ENCODE data around the gene HOXB4. TPM values are rescaled to one million over a fixed set of nuclear protein-coding genes. Genes with fewer than 3 reads are reported as not detected.

Gene HOXB4
- total RNA-seq, 1 experiment from 2014 or later: not detected

DNA sequence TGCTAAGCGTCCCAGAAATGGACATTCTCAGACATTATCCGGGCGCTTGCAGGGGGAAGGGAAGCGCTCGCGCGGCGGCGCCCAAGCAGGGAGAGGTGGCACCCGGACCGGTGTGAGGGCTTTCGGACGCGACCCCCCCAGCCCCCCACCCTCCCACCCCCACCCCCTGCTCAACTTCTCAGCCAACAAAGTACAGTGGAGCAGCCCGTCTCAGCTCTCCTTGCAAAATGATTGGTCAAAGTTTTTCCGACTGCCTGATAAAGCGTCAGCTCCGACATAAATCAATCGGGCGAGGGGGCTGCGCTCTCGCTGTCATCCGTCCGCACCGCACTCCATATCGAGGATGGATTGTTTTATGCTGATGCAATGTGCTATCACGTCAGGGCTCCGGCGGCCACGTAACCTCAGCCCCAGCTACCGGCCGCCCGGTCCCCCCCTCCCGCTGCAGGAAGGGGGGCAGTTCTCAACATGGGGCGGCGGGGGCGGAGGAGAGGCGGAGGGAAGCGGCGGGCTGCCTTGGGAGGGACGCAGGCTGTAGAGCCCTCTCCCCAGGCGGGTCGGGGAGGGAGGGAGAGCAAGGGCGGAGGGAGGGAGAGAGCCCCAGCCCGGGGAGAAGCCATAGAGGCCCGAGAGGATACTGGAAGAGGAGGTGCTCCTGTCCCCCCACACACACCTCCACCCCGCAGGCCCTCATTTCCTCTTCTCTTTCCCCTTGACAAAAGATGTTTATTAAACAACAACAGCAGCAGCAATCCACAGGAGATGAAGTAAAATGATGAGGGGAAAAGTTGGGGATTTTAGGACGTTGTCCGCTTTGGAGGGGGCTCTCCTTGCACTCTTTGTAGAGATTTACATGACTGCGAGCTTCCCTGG is 48.3 kb upstream of the HOXB4 start, which contains the start of gene HOXB9:
TSS of gene HOXB9 (minus strand) at position 114 of the 873 bp plus-strand sequence. CDS start at position 25, 89 bp downstream.
- Histone ChIP-seq H3K27ac (ENCODE audit: insufficient read length, low read depth, low read length) (no peak within 1 kb of the TSS), H4K5ac (ENCODE audit: insufficient read length, low read depth, low read length) (no peak within 1 kb of the TSS), H4K91ac (ENCODE audit: insufficient read length, low read depth, low read length) (no peak within 1 kb of the TSS), H3K9me3 (ENCODE audit: control insufficient read depth, low read depth, low read length) (no peaks in the 10 kb centered on the region), H2BK120ac (ENCODE audit: low read depth, low read length, poor library complexity, severe bottlenecking) (no peak within 1 kb of the TSS), H2BK20ac (ENCODE audit: low read depth, low read length, poor library complexity, severe bottlenecking) (no peak within 1 kb of the TSS), H3K79me2 (ENCODE audit: insufficient read depth, low read length) (no peaks in the 10 kb centered on the region), H3K56ac (ENCODE audit: insufficient read length, low read depth, low read length) (no peak within 1 kb of the TSS), H3T11ph (ENCODE audit: low read length) (no peak within 1 kb of the TSS), H2AK5ac (ENCODE audit: insufficient read length, low read length) (no peak within 1 kb of the TSS), H4K20me1 (ENCODE audit: control insufficient read depth, insufficient read depth, insufficient read length) (no peaks in the 10 kb centered on the region), H2BK15ac (ENCODE audit: low read depth, low read length) (no peak within 1 kb of the TSS), H3K4me2 (ENCODE audit: insufficient read depth, insufficient read length, low read length) (no peak within 1 kb of the TSS), H4K8ac (replicated peaks; ENCODE audit: insufficient read length, low read depth, low read length) (no peak within 1 kb of the TSS), H3K18ac (ENCODE audit: insufficient read length, low read depth, low read length) (no peak within 1 kb of the TSS), H2BK12ac (ENCODE audit: insufficient read length, low read depth, low read length) (no peak within 1 kb of the TSS), H2BK5ac (ENCODE audit: insufficient read length, low read length) (no peak within 1 kb of the TSS), H3K27me3 (ENCODE audit: insufficient read depth, low read length) (peaks cover 99% of the 10 kb centered on the region), H2AFZ (ENCODE audit: low read length) (no peak within 1 kb of the TSS), H3K9ac (ENCODE audit: extremely low read depth, insufficient read length, low read length) (no peak within 1 kb of the TSS), H3K4me1 (ENCODE audit: insufficient read depth, low read length) (no peaks in the 10 kb centered on the region; the same call in 1 of the 2 replicates), H3K79me1 (ENCODE audit: insufficient read depth, low read depth, low read length, poor library complexity, severe bottlenecking) (no peaks in the 10 kb centered on the region), H3K23ac (ENCODE audit: insufficient read length, low read depth, low read length) (no peak within 1 kb of the TSS), H3K14ac (ENCODE audit: insufficient read depth, low read length) (no peak within 1 kb of the TSS), H3K23me2 (ENCODE audit: insufficient read length, low read depth, low read length, poor library complexity, severe bottlenecking) (peaks cover 5% of the 10 kb centered on the region), H3K4ac (ENCODE audit: low read depth, low read length) (no peak within 1 kb of the TSS)
- DNase-seq: peak; percentile 78
- Mint-ChIP-seq H3K27me3 (ENCODE audit: low read depth) (peaks cover 100% of the 10 kb centered on the region), H3K36me3 (ENCODE audit: insufficient read depth in 1 of 3, low read depth in 3 of 3) (peaks cover 0 to 2% (median 0%) of the 10 kb centered on the region in 3 experiments; a peak in 1 of 7 replicates), H3K4me3 (peak within 1 kb of the TSS; percentile 25 to 77), H3K27ac (no peak within 1 kb of the TSS; a peak in 1 of 7 replicates), H3K9me3 (peaks cover 3 to 17% of the 10 kb centered on the region in 2 experiments; a peak in 4 of 5 replicates), H3K4me1 (peaks cover 7 to 12% of the 10 kb centered on the region in 2 experiments)
- whole genome bisulfite sequencing (ENCODE audit: extremely low coverage, insufficient read length, low lambda C conversion rate): no CpG with 5 or more reads among the region's 50 CpGs
- TF ChIP-seq, protein P1, sequence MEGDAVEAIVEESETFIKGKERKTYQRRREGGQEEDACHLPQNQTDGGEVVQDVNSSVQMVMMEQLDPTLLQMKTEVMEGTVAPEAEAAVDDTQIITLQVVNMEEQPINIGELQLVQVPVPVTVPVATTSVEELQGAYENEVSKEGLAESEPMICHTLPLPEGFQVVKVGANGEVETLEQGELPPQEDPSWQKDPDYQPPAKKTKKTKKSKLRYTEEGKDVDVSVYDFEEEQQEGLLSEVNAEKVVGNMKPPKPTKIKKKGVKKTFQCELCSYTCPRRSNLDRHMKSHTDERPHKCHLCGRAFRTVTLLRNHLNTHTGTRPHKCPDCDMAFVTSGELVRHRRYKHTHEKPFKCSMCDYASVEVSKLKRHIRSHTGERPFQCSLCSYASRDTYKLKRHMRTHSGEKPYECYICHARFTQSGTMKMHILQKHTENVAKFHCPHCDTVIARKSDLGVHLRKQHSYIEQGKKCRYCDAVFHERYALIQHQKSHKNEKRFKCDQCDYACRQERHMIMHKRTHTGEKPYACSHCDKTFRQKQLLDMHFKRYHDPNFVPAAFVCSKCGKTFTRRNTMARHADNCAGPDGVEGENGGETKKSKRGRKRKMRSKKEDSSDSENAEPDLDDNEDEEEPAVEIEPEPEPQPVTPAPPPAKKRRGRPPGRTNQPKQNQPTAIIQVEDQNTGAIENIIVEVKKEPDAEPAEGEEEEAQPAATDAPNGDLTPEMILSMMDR (conservative IDR thresholded peaks at IDR 0.05): no peak

All from H9 (cell line).